HG02798 (cell line): ENCODE measurements around the gene CSAG3.

Experiments
- ATAC-seq: cut with Tn5 transposase; IDR thresholded peaks from one replicate; pipeline ENCODE4 v1.9.1; 2021; ENCODE audit warnings: mild to moderate bottlenecking; ENCODE audit not compliant: unreplicated experiment, poor library complexity

CSAG3 gene

GRCh38 chrX:152806035-152806434 lies 47.0 kb downstream of the CSAG3 start:
- no peak for ATAC-seq
